Measurements from ENCODE around the gene RNF130. TPM values are rescaled to one million over a fixed set of nuclear protein-coding genes. Genes with fewer than 3 reads are reported as not detected.

The RNF130 gene
- total and polyA plus RNA-seq, 9 of the 15 experiments (the other 6 are each of a cell fraction or from before 2014, with no cell fraction given): 5.8 to 39.4 (median 27.1) TPM

GRCh38 chr5:180043377-180043776 is 28.2 kb downstream of the RNF130 start (continued):
- no peak for TF ChIP-seq HMGXB4 (CRISPR knock-in tag; IDR thresholded peaks at IDR 0.05)
- TF ChIP-seq CREB3 (tag; conservative IDR thresholded peaks at IDR 0.05; ENCODE audit: low read depth): no peak
- no peak for TF ChIP-seq TSC22D4 (tag; IDR thresholded peaks at IDR 0.05)
- TF ChIP-seq MCM3 (IDR thresholded peaks at IDR 0.05): no peak
- TF ChIP-seq BRD9 (IDR thresholded peaks at IDR 0.05; ENCODE audit: low read depth, partially characterized antibody): no peak
- TF ChIP-seq PHB (CRISPR knock-in tag; IDR thresholded peaks at IDR 0.05): no peak
- TF ChIP-seq KDM2B (CRISPR knock-in tag; IDR thresholded peaks at IDR 0.05): no peak
- TF ChIP-seq MTA2 (IDR thresholded peaks at IDR 0.05; ENCODE audit: low read depth): no peak
- TF ChIP-seq CUX1 (CRISPR knock-in tag; IDR thresholded peaks at IDR 0.05): no peak
